Stomach (tissue), 9 donors: ENCODE measurements around the gene SACS. TPM values are rescaled to one million over a fixed set of nuclear protein-coding genes. Genes with fewer than 3 reads are reported as not detected.

ENCODE experiments used
- DNase-seq, 2 donors: peaks; one replicate each; pipeline versions ENCODE4 v3.0.0 to v3.0.0-alpha.2; 2013 to 2019
- H3K27ac ChIP-seq, 5 donors: fragments of 200-600 bp in 4 of 5; sonication (generic) in 4 of 5; one replicate each; pipeline ENCODE4 v1.5.1; 2013 to 2019; ENCODE audit warnings: mild to moderate bottlenecking in 1 of 5, moderate library complexity in 1 of 5
- H3K27me3 ChIP-seq, 3 donors: fragments of 200-600 bp; sonication (generic); one replicate each; pipeline ENCODE4 v1.5.1; 2017 to 2019; ENCODE audit warnings: mixed run types in 1 of 3
- H3K36me3 ChIP-seq, 4 donors: fragments of 200-600 bp; sonication (generic); 1 replicate in 3 of 4; 2 replicates in 1 of 4; pipeline ENCODE4 v1.5.1; 2016 to 2019
- H3K4me1 ChIP-seq, 4 donors: fragments of 200-600 bp; sonication (generic); one replicate each; pipeline ENCODE4 v1.5.1; 2016 to 2019
- H3K4me3 ChIP-seq, 4 donors: fragments of 200-600 bp; sonication (generic) in 3 of 4; one replicate each; pipeline ENCODE4 v1.5.1; 2016 to 2019; ENCODE audit warnings: mild to moderate bottlenecking in 1 of 4
- H3K9me3 ChIP-seq, 4 donors: fragments of 200-600 bp; sonication (generic); one replicate each; pipeline ENCODE4 v1.5.1; 2016 to 2019
- CTCF ChIP-seq, 7 experiments: fragments of 450-650 bp in 4 of 7; fragments of 200-600 bp in 3 of 7; sonication (generic) in 3 of 7; IDR thresholded peaks; one replicate each; pipeline ENCODE4 v1.5.1; 2016 to 2019; ENCODE audit warnings: antibody characterized with exemption in 7 of 7, control low read depth in 2 of 7, mild to moderate bottlenecking in 1 of 7
- EP300 ChIP-seq: sonication (generic); formaldehyde crosslinking; IDR thresholded peaks from one replicate; pipeline ENCODE4 v1.6.1; 2017; ENCODE audit warnings: antibody characterized with exemption
- POLR2A ChIP-seq, 4 donors: fragments of 450-650 bp; IDR thresholded peaks; one replicate each; pipeline ENCODE4 v1.6.1; 2016; ENCODE audit warnings: antibody characterized with exemption in 4 of 4, control low read depth in 2 of 4, mild to moderate bottlenecking in 1 of 4, moderate library complexity in 1 of 4
- POLR2AphosphoS5 ChIP-seq, 3 donors: sonication (generic); formaldehyde crosslinking; IDR thresholded peaks; one replicate each; pipeline ENCODE4 v1.6.1; 2016; ENCODE audit warnings: antibody characterized with exemption in 3 of 3
- WGBS, 5 donors: extraction: QIAGEN DNeasy Blood & Tissue Kit in 3 of 5; methylation state at CpG; one replicate each; pipeline versions ENCODE4 v1.1.5 to v1.1.7; 2013 to 2018; 5-methylcytosine and 5-hydroxymethylcytosine counted together
- intact Hi-C: fragments of 100-400 bp; cut with DNase I; formaldehyde crosslinking; loops from one replicate; pipeline ENCODE4 v1.15.1; 2023; ENCODE audit warnings: low total_unique reads
- polyA plus RNA-seq, 3 donors: library from polyadenylated mRNA; stranded (reverse); fragments of 200-250 nt; gene quantifications; one replicate each; pipeline ENCODE4 v1.2.3, GENCODE V29; 2013
- total RNA-seq, 5 donors: library from RNA; depleted of rRNA; stranded (reverse); fragments of >200 nt; gene quantifications; one replicate each; pipeline versions ENCODE4 v1.1.0 to v1.2.3, GENCODE V29; 2014 to 2016
- donor health status: healthy with polysubstance abuse.
- donor health status: Bipolar disorder and iron deficiency.
- donor health status: healthy.

The SACS gene
- total and polyA plus RNA-seq, 8 donors, result 1.1 to 34.0 (median 4.9) TPM

DNA sequence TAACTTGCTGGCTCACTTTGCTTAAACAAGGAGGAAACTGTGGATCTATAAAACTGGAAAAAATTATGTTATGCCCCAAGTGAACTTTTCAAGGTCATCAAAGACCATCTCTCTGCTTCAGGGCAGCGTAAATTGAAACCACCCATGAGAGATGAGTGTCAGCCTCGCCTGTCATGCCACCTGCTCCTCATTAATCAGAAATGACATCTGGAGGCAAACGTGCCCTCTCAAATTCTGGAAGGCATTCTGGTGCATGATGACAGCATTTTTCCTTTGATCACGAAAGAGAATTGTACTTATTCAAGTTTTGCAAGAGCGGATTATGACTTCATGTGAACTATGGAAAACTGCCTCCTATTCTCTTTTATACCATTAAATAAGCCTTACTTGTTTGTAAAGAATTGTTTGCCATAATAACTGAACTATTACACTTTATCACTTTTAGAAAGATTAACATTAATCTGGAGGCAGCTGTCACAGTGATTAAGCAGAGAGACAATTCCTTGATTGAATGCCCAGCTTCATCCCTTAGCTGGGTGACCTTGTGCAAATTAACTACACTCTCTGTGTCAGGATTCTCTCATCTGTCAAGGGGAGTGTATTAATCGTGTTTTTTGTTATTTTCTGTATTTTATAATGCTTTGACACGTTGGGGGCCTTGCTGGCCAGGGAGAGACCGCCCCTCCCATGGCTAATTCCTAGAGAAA, 17.0 kb upstream of the SACS start:
- no peak for DNase-seq
- no peak for TF ChIP-seq POLR2A (IDR thresholded peaks at IDR 0.05)
- TF ChIP-seq POLR2AphosphoS5 (IDR thresholded peaks at IDR 0.05), result no peak
- no peak for TF ChIP-seq CTCF (IDR thresholded peaks at IDR 0.05)
- no peak overlapping the region for H3K4me3 ChIP-seq
- H3K4me1 ChIP-seq, result no peaks in the 10 kb centered on the region
- no peak overlapping the region for H3K27ac ChIP-seq
- H3K27me3 ChIP-seq, result no peaks in the 10 kb centered on the region
- intact Hi-C loops, result no loop called here
- no peaks in the 10 kb centered on the region for H3K36me3 ChIP-seq
- H3K9me3 ChIP-seq, result no peaks in the 10 kb centered on the region
- WGBS, 5 donors, result 43 to 56% (median 45%) methylated on average over 8 of the region's 8 CpGs

GRCh38 chr13:23449398-23450162, 16.1 kb upstream of the SACS start:
- H3K27ac ChIP-seq, result no peak overlapping the region
- no peak for DNase-seq
- H3K36me3 ChIP-seq, result no peaks in the 10 kb centered on the region
- H3K27me3 ChIP-seq, result no peaks in the 10 kb centered on the region
- H3K4me3 ChIP-seq, result no peak overlapping the region
- no peaks in the 10 kb centered on the region for H3K4me1 ChIP-seq
- TF ChIP-seq POLR2A (IDR thresholded peaks at IDR 0.05), result no peak
- TF ChIP-seq CTCF (IDR thresholded peaks at IDR 0.05), result no peak
- TF ChIP-seq POLR2AphosphoS5 (IDR thresholded peaks at IDR 0.05), result no peak
- TF ChIP-seq EP300, result no peak
- no peaks in the 10 kb centered on the region for H3K9me3 ChIP-seq
- intact Hi-C loops, result no loop called here
- 72 to 79% (median 74%) methylated on average over 5 of the region's 5 CpGs for WGBS, 5 donors

- no peak overlapping the region for H3K27ac ChIP-seq
- no peaks in the 10 kb centered on the region for H3K27me3 ChIP-seq
These were observed 14.4 kb upstream of the SACS start for GRCh38 chr13:23447927-23448326.

GRCh38 chr13:23445794-23446193, 12.3 kb upstream of the SACS start:
- Histone ChIP-seq H3K4me1 (no peaks in the 10 kb centered on the region), H3K9me3 (no peaks in the 10 kb centered on the region), H3K4me3 (no peak overlapping the region), H3K27me3 (no peaks in the 10 kb centered on the region), H3K36me3 (no peaks in the 10 kb centered on the region), H3K27ac (no peak overlapping the region)
- WGBS, 5 donors, result 43 to 83% (median 53%) methylated on average over 1 of the region's 1 CpG
- no peak for TF ChIP-seq EP300
- DNase-seq, result no peak
- intact Hi-C loops, result no loop called here

More at GRCh38 chr13:23447927-23448326, 14.4 kb upstream of the SACS start:
- Histone ChIP-seq H3K36me3 (no peaks in the 10 kb centered on the region), H3K4me1 (no peaks in the 10 kb centered on the region), H3K9me3 (no peaks in the 10 kb centered on the region), H3K4me3 (no peak overlapping the region)
- WGBS, 5 donors, result 65 to 87% (median 80%) methylated on average over 3 of the region's 3 CpGs
- intact Hi-C loops, result no loop called here
- TF ChIP-seq CTCF (IDR thresholded peaks at IDR 0.05) (no peak), EP300 (no peak), POLR2AphosphoS5 (IDR thresholded peaks at IDR 0.05) (no peak), POLR2A (IDR thresholded peaks at IDR 0.05) (no peak)
- peak in 1 of 2 donors; percentile 53 for DNase-seq

GRCh38 chr13:23443878-23444277, 10.4 kb upstream of the SACS start:
- no peaks in the 10 kb centered on the region for H3K27me3 ChIP-seq
- WGBS, 5 donors, result 65 to 74% (median 73%) methylated on average over 2 of the region's 2 CpGs
- H3K27ac ChIP-seq, result no peak overlapping the region
- intact Hi-C loops, result no loop called here
- H3K9me3 ChIP-seq, result no peaks in the 10 kb centered on the region
- DNase-seq, result no peak
- no peak for TF ChIP-seq POLR2AphosphoS5 (IDR thresholded peaks at IDR 0.05)
- no peak for TF ChIP-seq POLR2A (IDR thresholded peaks at IDR 0.05)
- TF ChIP-seq EP300, result no peak
- TF ChIP-seq CTCF (IDR thresholded peaks at IDR 0.05), result no peak
- no peaks in the 10 kb centered on the region for H3K4me1 ChIP-seq
- H3K4me3 ChIP-seq, result no peak overlapping the region
- no peaks in the 10 kb centered on the region for H3K36me3 ChIP-seq
